Osteoblast (primary cell): ENCODE results near the gene LIN9. TPM values are rescaled to one million over a fixed set of nuclear protein-coding genes. Genes with fewer than 3 reads are reported as not detected.
"Not testable (repeated sequence)": the region's sequence is repeated elsewhere in the genome, so short reads cannot be mapped to it uniquely, and the experiment has no call there.

Experiments used
- DNase-seq: peaks from one replicate; pipeline ENCODE4 v3.0.0; 2011; ENCODE audit warnings: low spot score, mixed read lengths; ENCODE audit not compliant: insufficient read length; ENCODE audit errors: missing footprints
- H2AFZ ChIP-seq: 2 replicates; pipeline ENCODE4 v1.6.0; 2011; ENCODE audit warnings: mild to moderate bottlenecking, low read length
- H3K27ac ChIP-seq: 2 replicates; pipeline ENCODE4 v1.5.1; 2011; ENCODE audit warnings: mild to moderate bottlenecking, low read depth, low read length, moderate library complexity
- H3K27me3 ChIP-seq: 2 replicates; pipeline ENCODE4 v1.6.0; 2012; ENCODE audit warnings: mild to moderate bottlenecking, control low read depth, inconsistent platforms, low read length, moderate library complexity; ENCODE audit not compliant: insufficient read depth
- H3K36me3 ChIP-seq: 2 replicates; pipeline ENCODE4 v1.5.1; 2011; ENCODE audit warnings: mild to moderate bottlenecking, low read length, control low read depth, moderate library complexity; ENCODE audit not compliant: insufficient read depth
- H3K4me1 ChIP-seq: 2 replicates; pipeline ENCODE4 v1.5.1; 2011; ENCODE audit warnings: mild to moderate bottlenecking, low read length, control low read depth, moderate library complexity; ENCODE audit not compliant: insufficient read depth
- H3K4me2 ChIP-seq: 2 replicates; pipeline ENCODE4 v1.6.0; 2011; ENCODE audit warnings: mild to moderate bottlenecking, low read length; ENCODE audit not compliant: insufficient read depth
- H3K4me3 ChIP-seq: fragments of 200-600 bp; sonication (generic); 3 replicates; pipeline ENCODE4 v1.5.1; 2012; ENCODE audit warnings: mild to moderate bottlenecking, low read length, inconsistent platforms; ENCODE audit not compliant: insufficient read depth
- H3K79me2 ChIP-seq: 2 replicates; pipeline ENCODE4 v1.6.0; 2012; ENCODE audit warnings: mild to moderate bottlenecking, low read length, control low read depth, inconsistent platforms; ENCODE audit not compliant: insufficient read depth
- H3K9me3 ChIP-seq: 2 replicates; pipeline ENCODE4 v1.5.1; 2011; ENCODE audit warnings: low read depth, low read length, control low read depth
- H4K20me1 ChIP-seq: 2 replicates; pipeline ENCODE4 v1.6.0; 2012; ENCODE audit warnings: mild to moderate bottlenecking, low read length, control low read depth; ENCODE audit not compliant: insufficient read depth
- total RNA-seq: library from RNA; depleted of rRNA; stranded (reverse); fragments of >200 nt; gene quantifications from 2 replicates; pipeline ENCODE4 v1.2.3, GENCODE V29; 2012
- TF ChIP-seq, protein P1 (sequence below): IDR thresholded peaks from 2 replicates; pipeline ENCODE4 v1.5.1; 2011; ENCODE audit warnings: mild to moderate bottlenecking, low read depth, low read length, moderate library complexity; ENCODE audit errors: extremely low read depth

Gene LIN9
- total RNA-seq, 1 donor: 2.5 TPM

DNA sequence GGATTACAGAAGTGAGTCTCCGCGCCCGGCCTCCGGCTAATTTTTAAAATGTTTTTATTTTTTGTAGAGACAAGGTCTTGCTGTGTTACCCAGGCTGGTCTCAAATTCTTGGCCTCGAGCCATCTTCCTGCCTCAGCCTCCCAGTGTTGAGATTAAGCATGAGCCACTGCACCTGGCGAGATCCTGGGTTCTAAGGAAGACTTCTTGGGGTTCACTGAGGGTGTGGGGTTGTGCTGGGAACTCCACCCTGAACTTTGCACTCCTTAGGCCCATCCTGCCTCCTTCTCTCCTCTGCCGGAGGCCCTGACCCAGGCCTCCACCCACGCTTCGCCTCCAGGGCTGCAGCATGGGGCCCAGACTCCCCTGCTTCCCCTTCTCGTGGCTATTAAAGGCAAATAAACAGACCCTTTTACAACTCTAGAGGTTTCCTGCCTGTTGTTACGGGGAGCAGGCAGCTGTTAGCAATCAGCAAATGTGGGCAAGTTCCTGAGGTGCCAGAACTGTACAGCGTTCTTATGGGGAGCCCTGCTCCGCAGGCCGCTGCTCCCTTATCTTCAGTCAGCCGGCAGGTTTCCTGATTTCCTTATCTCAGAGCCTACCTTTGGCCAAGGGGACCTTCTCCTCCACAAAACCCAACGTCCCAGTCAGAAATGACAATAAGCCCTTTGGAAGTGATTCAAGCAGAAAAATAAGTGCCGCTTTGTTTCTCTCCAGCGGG, 41.0 kb upstream of the LIN9 start:
- peak overlapping the region; percentile 35 for H2AFZ ChIP-seq

DNA sequence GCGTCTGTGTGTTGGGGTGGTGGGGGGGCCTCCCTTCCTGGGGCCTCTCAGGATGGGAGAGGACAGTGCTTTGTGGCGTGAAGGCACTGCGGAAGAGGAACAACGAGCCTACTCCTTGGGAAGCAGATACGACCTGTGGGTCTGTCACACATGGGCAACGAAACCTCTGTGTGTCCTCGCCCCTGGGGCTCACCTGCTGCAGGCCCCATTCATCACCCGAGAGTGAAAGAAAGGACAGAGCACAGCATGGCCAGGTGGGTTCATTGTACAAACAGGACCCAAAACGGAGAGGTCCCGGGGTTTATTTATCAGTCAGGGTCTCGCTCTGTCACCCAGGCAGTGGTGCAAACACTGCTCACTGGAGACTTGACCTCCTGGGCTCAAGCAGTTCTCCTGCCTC, 40.1 kb upstream of the LIN9 start:
- Histone ChIP-seq H4K20me1 (no peaks in the 10 kb centered on the region), H3K79me2 (no peaks in the 10 kb centered on the region)

More for the DNA sequence above, 41.0 kb upstream of the LIN9 start:
- no peaks in the 10 kb centered on the region for H3K79me2 ChIP-seq
- no peak overlapping the region for H3K4me2 ChIP-seq
- H3K27me3 ChIP-seq: no peaks in the 10 kb centered on the region
- H3K4me3 ChIP-seq: no peak overlapping the region
- no peaks in the 10 kb centered on the region for H3K36me3 ChIP-seq
- TF ChIP-seq, protein P1, sequence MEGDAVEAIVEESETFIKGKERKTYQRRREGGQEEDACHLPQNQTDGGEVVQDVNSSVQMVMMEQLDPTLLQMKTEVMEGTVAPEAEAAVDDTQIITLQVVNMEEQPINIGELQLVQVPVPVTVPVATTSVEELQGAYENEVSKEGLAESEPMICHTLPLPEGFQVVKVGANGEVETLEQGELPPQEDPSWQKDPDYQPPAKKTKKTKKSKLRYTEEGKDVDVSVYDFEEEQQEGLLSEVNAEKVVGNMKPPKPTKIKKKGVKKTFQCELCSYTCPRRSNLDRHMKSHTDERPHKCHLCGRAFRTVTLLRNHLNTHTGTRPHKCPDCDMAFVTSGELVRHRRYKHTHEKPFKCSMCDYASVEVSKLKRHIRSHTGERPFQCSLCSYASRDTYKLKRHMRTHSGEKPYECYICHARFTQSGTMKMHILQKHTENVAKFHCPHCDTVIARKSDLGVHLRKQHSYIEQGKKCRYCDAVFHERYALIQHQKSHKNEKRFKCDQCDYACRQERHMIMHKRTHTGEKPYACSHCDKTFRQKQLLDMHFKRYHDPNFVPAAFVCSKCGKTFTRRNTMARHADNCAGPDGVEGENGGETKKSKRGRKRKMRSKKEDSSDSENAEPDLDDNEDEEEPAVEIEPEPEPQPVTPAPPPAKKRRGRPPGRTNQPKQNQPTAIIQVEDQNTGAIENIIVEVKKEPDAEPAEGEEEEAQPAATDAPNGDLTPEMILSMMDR: no peak
- H3K9me3 ChIP-seq: no peaks in the 10 kb centered on the region
- no peak for DNase-seq
- no peak overlapping the region for H3K27ac ChIP-seq
- no peaks in the 10 kb centered on the region for H4K20me1 ChIP-seq
- no peaks in the 10 kb centered on the region for H3K4me1 ChIP-seq

GRCh38 chr1:226344441-226345259, 35.7 kb upstream of the LIN9 start:
- Histone ChIP-seq H2AFZ (no peak overlapping the region), H3K27me3 (no peaks in the 10 kb centered on the region), H3K4me1 (no peaks in the 10 kb centered on the region), H3K79me2 (no peaks in the 10 kb centered on the region), H3K36me3 (no peaks in the 10 kb centered on the region), H3K4me2 (no peak overlapping the region), H3K4me3 (no peak overlapping the region), H4K20me1 (no peaks in the 10 kb centered on the region), H3K27ac (no peak overlapping the region), H3K9me3 (no peaks in the 10 kb centered on the region)
- TF ChIP-seq, protein P1: no peak
- no peak for DNase-seq

More for the DNA sequence above, 40.1 kb upstream of the LIN9 start:
- H3K27ac ChIP-seq: no peak overlapping the region
- H3K36me3 ChIP-seq: no peaks in the 10 kb centered on the region
- TF ChIP-seq, protein P1: no peak
- no peak for DNase-seq
- no peaks in the 10 kb centered on the region for H3K27me3 ChIP-seq
- H3K9me3 ChIP-seq: no peaks in the 10 kb centered on the region
- no peak overlapping the region for H3K4me3 ChIP-seq
- no peak overlapping the region for H3K4me2 ChIP-seq
- no peaks in the 10 kb centered on the region for H3K4me1 ChIP-seq
- H2AFZ ChIP-seq: no peak overlapping the region

GRCh38 chr1:226342656-226343055, 33.7 kb upstream of the LIN9 start:
- TF ChIP-seq, protein P1: no peak
- Histone ChIP-seq H2AFZ (no peak overlapping the region), H3K4me2 (no peak overlapping the region), H3K79me2 (no peaks in the 10 kb centered on the region), H3K9me3 (no peaks in the 10 kb centered on the region), H3K27me3 (no peaks in the 10 kb centered on the region), H4K20me1 (no peaks in the 10 kb centered on the region), H3K4me1 (no peaks in the 10 kb centered on the region), H3K4me3 (no peak overlapping the region), H3K36me3 (no peaks in the 10 kb centered on the region), H3K27ac (no peak overlapping the region)
- no peak for DNase-seq

DNA sequence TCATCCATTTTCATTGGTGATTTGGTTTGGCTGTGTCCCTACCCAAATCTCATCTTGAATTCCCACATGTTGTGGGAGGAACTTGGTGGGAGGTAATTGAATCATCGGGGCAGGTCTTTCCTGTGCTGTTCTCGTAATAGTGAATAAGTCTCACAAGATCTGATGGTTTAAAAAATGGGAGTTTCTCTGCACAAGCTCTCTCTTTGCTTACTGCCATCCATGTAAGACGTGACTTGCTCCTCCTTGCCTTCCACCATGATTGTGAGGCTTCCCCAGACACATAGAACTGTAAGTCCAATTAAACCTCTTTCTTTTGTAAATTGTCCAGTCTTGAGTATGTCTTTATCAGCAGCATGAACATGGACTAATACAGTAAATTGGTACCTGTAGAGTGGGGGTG, 31.1 kb upstream of the LIN9 start:
- H3K79me2 ChIP-seq, H2AFZ ChIP-seq, H3K27ac ChIP-seq, H3K4me1 ChIP-seq, H3K4me2 ChIP-seq, H3K4me3 ChIP-seq, H3K27me3 ChIP-seq, H4K20me1 ChIP-seq, DNase-seq, H3K36me3 ChIP-seq, H3K9me3 ChIP-seq: not testable (repeated sequence)
